NT2/D1 (cell line): ENCODE data around the gene SIGLEC14.

Experiments used
- DNase-seq: peaks from one replicate; pipeline ENCODE4 v3.0.0-alpha.2; 2011; ENCODE audit warnings: low read depth, low spot score
- H3K27me3 ChIP-seq: 2 replicates; pipeline ENCODE4 v1.6.0; 2011; ENCODE audit warnings: mild to moderate bottlenecking; ENCODE audit not compliant: insufficient read length, insufficient read depth
- H3K36me3 ChIP-seq: 2 replicates; pipeline ENCODE4 v1.6.1; 2011; ENCODE audit warnings: mild to moderate bottlenecking, low read length, mixed read lengths; ENCODE audit not compliant: insufficient read depth, insufficient read length
- H3K4me1 ChIP-seq: 2 replicates; pipeline ENCODE4 v1.5.1; 2011; ENCODE audit not compliant: insufficient read depth, insufficient read length
- H3K4me3 ChIP-seq: 2 replicates; pipeline ENCODE4 v1.5.1; 2011; ENCODE audit warnings: low read depth; ENCODE audit not compliant: insufficient read length
- H3K9ac ChIP-seq: 2 replicates; pipeline ENCODE4 v1.6.0; 2011; ENCODE audit warnings: low read depth; ENCODE audit not compliant: insufficient read length
- H3K9me3 ChIP-seq: 2 replicates; pipeline ENCODE4 v1.5.1; 2011; ENCODE audit warnings: mild to moderate bottlenecking, low read length; ENCODE audit not compliant: insufficient read depth
- SUZ12 ChIP-seq: IDR thresholded peaks from 2 replicates; pipeline ENCODE4 v1.6.1; 2011; ENCODE audit not compliant: insufficient read length, insufficient read depth; ENCODE audit errors: extremely low read depth
- YY1 ChIP-seq: IDR thresholded peaks from 2 replicates; pipeline ENCODE4 v1.6.1; 2011; ENCODE audit not compliant: insufficient read length, insufficient read depth
- ZNF274 ChIP-seq: IDR thresholded peaks from 2 replicates; pipeline ENCODE4 v1.6.1; 2011; ENCODE audit warnings: mild to moderate bottlenecking, low read depth, low read length

SIGLEC14 gene

GRCh38 chr19:51595190-51596175 lies 51.1 kb downstream of the SIGLEC14 start:
- Histone ChIP-seq H3K4me1 (no peaks in the 10 kb centered on the region), H3K4me3 (peak overlapping the region; percentile 74), H3K9me3 (no peaks in the 10 kb centered on the region), H3K36me3 (no peaks in the 10 kb centered on the region), H3K27me3 (no peaks in the 10 kb centered on the region), H3K9ac (no peak overlapping the region)
- no peak for DNase-seq
- TF ChIP-seq ZNF274 (no peak), YY1 (no peak), SUZ12 (no peak)

DNA sequence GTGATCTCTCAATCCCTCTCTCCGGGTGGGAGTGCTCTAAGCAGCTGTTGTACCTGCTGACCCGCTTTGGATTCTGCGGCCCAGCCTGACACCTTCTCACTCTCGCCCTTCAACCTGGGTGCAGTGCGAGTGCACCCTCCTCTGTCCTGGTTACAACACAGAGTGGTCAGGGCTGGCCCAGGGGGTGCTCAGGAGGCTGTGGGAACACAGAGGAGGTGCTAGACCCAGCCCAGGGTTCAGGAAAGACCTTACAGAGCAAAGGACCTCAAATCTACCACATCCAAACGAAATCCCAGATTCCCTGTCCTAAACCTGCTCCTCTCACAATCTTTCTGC lies 51.9 kb downstream of the SIGLEC14 start:
- no peaks in the 10 kb centered on the region for H3K4me1 ChIP-seq
- peak overlapping the region; percentile 74 for H3K4me3 ChIP-seq
- no peaks in the 10 kb centered on the region for H3K27me3 ChIP-seq
- H3K36me3 ChIP-seq, result no peaks in the 10 kb centered on the region
- no peak for DNase-seq
- TF ChIP-seq ZNF274 (no peak), SUZ12 (no peak), YY1 (no peak)
- H3K9me3 ChIP-seq, result no peaks in the 10 kb centered on the region
- H3K9ac ChIP-seq, result peak overlapping the region; percentile 84

DNA sequence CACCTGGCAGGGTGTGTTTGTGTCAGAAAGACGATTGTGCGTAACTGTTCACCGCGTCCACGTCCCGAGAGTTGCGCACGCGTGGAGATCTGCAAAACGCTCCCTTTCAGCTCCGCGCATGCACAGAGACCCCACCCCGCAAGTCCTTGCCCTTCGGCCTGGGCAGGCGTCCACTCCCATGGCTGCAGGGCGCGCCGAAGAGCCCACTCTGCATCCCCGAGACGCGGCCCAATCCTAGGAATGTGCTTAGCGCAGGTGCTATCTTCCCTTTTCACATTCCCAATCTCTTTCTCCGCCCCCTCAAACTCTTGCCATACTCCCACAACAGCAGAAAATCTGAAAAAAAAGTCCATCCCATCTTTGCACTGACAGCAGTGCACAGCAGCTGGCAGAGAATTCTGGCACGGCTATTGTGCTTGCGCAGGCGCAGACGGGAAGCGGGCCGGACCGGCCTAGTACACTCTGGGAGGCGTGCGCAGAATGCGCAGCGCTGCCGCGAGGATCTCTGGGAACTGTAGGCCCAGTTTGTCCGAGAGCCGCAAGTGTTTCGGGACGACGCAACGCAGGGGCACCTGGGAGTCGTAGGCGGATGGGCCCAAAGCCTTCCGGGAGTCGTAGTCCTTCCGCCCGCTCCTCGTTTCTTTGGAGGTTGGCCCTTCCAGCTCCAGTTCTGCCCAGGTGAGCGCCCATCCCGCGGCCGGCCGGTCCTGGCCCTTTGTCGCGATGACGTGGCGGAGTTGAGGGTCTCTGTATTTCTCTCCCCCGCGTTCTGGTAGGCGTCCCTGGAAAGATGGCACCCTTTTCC lies 52.5 kb downstream of the SIGLEC14 start:
- H3K9ac ChIP-seq, result peak overlapping the region; percentile 84

GRCh38 chr19:51593138-51593890 lies 53.3 kb downstream of the SIGLEC14 start:
- Histone ChIP-seq H3K9ac (peak overlapping the region; percentile 78), H3K4me1 (no peaks in the 10 kb centered on the region), H3K36me3 (peaks cover under 1% of the 10 kb centered on the region), H3K4me3 (peak overlapping the region; percentile 74), H3K27me3 (no peaks in the 10 kb centered on the region), H3K9me3 (no peaks in the 10 kb centered on the region; the same call in 1 of the 2 replicates)
- TF ChIP-seq YY1 (no peak), SUZ12 (no peak), ZNF274 (no peak)
- DNase-seq, result no peak

More for the DNA sequence above, 52.5 kb downstream of the SIGLEC14 start:
- peak; percentile 83 for DNase-seq
- no peaks in the 10 kb centered on the region for H3K4me1 ChIP-seq
- H3K36me3 ChIP-seq, result no peaks in the 10 kb centered on the region
- TF ChIP-seq SUZ12 (no peak), ZNF274 (no peak), YY1 (no peak)
- no peaks in the 10 kb centered on the region for H3K27me3 ChIP-seq
- H3K4me3 ChIP-seq, result peak overlapping the region; percentile 74
- no peaks in the 10 kb centered on the region for H3K9me3 ChIP-seq
